GM10847 (cell line): ENCODE results near the gene SDCBP2.

Experiments used
- POLR2A ChIP-seq: IDR thresholded peaks from 2 replicates; pipeline ENCODE4 v1.6.1; 2011; ENCODE audit not compliant: insufficient read length; ENCODE audit errors: extremely low read depth

SDCBP2 gene

GRCh38 chr20:1301031-1301529 lies 27.9 kb downstream of the SDCBP2 start:
- TF ChIP-seq POLR2A: no peak

GRCh38 chr20:1300083-1300840 lies 28.7 kb downstream of the SDCBP2 start:
- TF ChIP-seq POLR2A: no peak

- TF ChIP-seq POLR2A: no peak
Observed at GRCh38 chr20:1299522-1299921, 29.4 kb downstream of the SDCBP2 start.

- TF ChIP-seq POLR2A: no peak
Observed at GRCh38 chr20:1298888-1299511, 29.9 kb downstream of the SDCBP2 start.

- no peak for TF ChIP-seq POLR2A
Observed at GRCh38 chr20:1298166-1298565, 30.8 kb downstream of the SDCBP2 start.

- no peak for TF ChIP-seq POLR2A
Observed at GRCh38 chr20:1297486-1297885, 31.5 kb downstream of the SDCBP2 start.

- TF ChIP-seq POLR2A: no peak
Observed at GRCh38 chr20:1296922-1297321, 32.0 kb downstream of the SDCBP2 start.

- TF ChIP-seq POLR2A: no peak
Observed at GRCh38 chr20:1296117-1296610, 32.8 kb downstream of the SDCBP2 start.

- no peak for TF ChIP-seq POLR2A
Observed at GRCh38 chr20:1295276-1295930, 33.5 kb downstream of the SDCBP2 start.

- TF ChIP-seq POLR2A: no peak
Observed at GRCh38 chr20:1294497-1294896, 34.4 kb downstream of the SDCBP2 start.

- no peak for TF ChIP-seq POLR2A
Observed at GRCh38 chr20:1293641-1294379, 35.1 kb downstream of the SDCBP2 start.

- TF ChIP-seq POLR2A: no peak
Observed at GRCh38 chr20:1292620-1293019, 36.3 kb downstream of the SDCBP2 start.

GRCh38 chr20:1291191-1291741 lies 37.7 kb downstream of the SDCBP2 start:
- TF ChIP-seq POLR2A: no peak

- TF ChIP-seq POLR2A: no peak
Observed at GRCh38 chr20:1287787-1288569, 41.0 kb downstream of the SDCBP2 start.

GRCh38 chr20:1287306-1287705 lies 41.6 kb downstream of the SDCBP2 start:
- no peak for TF ChIP-seq POLR2A
